Measurements from ENCODE around the gene DNAJC3.
"Not testable (repeated sequence)": the region's sequence is repeated elsewhere in the genome, so short reads cannot be mapped to it uniquely, and the experiment has no call there.

The DNAJC3 gene

DNA sequence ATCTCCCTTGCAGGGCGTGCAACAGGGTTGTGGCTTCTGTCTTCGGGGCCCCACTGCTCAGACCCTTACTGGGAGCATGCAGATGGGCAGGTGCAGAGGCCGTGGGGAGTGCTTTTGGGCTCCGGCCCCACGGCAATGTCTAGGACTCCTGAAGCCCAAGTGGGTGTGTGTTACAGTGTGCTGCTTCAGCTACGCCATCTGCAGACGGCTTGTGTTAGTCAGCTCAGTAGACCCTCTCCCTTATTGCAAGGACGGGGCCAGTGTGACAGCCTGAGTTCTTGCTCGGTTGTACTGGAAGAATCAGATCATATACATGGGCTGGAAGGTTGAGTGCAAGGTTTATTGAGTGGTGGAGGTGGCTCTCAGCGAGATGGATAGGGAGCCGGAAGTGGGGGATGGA lies 39.3 kb downstream of the DNAJC3 start:
- DNase-seq (ENCODE audit: low read depth), result no peak

GRCh38 chr13:95722241-95722640 lies 45.3 kb downstream of the DNAJC3 start:
- DNase-seq (ENCODE audit: low read depth), result no peak

GRCh38 chr13:95723438-95723837 lies 46.5 kb downstream of the DNAJC3 start:
- DNase-seq (ENCODE audit: low read depth), result no peak

DNA sequence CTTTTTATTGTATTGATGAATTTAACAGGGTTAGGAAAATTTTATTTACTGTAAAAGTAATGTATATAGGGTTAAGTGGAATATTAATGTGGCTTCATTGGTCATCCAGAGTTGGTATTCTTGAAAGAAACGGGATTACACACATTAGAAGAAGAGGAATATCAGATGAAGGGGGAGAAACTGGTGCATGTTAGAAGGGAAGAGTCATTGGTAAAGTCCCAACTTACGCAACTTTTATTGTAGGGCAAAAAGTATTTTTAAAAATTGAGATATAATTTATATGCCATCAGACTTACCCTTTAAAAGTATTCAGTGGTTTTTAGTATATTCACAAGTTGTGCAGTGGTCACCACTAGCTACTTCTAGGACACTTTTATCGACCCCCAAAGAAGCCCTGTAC lies 47.3 kb downstream of the DNAJC3 start:
- DNase-seq (ENCODE audit: low read depth), result no peak

DNA sequence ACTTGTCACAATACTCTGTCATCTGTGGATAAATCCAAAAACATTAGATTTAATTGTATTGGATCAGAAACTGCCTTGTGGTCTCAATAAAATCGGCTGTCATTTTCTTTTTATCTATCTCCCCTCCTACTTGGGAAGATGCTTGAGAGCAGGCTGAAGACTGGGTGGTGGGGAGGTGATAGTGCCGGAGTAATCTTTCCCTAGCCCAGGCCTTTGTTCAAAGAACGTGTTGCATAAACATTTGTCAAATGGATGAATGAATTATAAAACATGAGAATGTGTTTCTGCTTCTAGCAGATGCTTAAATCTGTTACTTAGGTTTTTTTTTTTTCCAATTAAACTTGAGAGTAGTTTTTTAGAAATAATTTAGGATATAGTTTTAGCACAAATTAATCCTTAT lies 49.9 kb downstream of the DNAJC3 start:
- no peak for DNase-seq (ENCODE audit: low read depth)

GRCh38 chr13:95728957-95729356 lies 52.0 kb downstream of the DNAJC3 start:
- no peak for DNase-seq (ENCODE audit: low read depth)

DNA sequence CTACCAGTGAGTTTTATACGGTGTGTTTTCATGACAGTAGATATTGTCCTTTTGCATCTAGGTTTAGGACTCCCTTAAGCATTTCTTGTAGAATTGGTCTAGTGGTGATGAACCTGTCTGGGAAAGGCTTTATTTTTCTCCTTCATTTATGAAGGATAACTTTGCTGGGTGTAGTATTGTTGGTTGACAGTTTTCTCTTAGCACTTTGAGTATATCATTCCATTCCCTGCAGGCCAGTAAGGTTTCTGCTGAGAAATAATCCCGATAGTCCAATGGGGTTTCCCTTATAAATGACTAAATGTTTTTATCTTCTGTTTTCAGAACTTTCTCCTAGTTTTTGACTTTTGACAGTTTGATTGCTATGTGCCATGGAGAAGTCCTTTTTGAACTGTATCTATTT lies 57.2 kb downstream of the DNAJC3 start:
- no peak for DNase-seq (ENCODE audit: low read depth)

DNA sequence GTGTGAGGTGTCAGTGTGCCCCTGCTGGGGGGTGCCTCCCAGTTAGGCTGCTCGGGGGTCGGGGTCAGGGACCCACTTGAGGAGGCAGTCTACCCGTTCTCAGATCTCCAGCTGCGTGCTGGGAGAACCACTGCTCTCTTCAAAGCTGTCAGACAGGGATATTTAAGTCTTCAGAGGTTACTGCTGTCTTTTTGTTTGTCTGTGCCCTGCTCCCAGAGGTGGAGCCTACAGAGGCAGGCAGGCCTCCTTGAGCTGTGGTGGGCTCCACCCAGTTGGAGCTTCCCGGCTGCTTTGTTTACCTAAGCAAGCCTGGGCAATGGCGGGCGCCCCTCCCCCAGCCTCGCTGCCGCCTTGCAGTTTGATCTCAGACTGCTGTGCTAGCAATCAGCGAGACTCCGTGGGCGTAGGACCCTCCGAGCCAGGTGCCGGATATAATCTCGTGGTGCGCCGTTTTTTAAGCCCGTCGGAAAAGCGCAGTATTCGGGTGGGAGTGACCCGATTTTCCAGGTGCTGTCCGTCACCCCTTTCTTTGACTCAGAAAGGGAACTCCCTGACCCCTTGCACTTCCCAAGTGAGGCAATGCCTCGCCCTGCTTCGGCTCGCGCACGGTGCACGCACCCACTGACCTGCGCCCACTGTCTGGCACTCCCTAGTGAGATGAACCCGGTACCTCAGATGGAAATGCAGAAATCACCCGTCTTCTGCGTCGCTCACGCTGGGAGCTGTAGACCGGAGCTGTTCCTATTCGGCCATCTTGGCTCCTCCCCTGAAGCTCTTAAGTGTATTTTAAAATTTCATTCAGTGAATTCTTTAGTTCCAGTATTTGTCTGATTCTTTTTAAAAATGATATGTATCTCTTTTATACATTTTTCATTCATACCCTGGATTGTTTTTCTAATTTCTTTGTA lies 63.4 kb downstream of the DNAJC3 start:
- DNase-seq (ENCODE audit: low read depth), result not testable (repeated sequence)

DNA sequence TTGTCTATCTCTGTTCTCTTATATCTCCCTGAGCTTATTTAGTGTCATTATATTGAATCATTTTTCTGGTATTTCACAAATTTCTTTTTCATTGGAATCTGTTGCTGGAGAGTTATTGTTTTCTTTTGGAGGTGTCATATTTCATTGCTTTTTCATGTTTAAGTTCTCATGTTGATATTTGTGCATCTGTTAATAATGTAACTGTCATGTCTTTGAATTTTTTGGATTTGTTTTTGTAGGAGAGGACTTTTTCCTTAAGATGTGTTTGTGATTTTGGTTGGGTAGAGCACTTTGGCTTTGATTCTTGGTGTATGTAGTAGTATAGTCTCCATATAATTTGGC lies 64.0 kb downstream of the DNAJC3 start:
- no peak for DNase-seq (ENCODE audit: low read depth)

GRCh38 chr13:95741584-95742563 lies 64.9 kb downstream of the DNAJC3 start:
- no peak for DNase-seq (ENCODE audit: low read depth)

GRCh38 chr13:95743192-95743591 lies 66.3 kb downstream of the DNAJC3 start:
- no peak for DNase-seq (ENCODE audit: low read depth)

DNA sequence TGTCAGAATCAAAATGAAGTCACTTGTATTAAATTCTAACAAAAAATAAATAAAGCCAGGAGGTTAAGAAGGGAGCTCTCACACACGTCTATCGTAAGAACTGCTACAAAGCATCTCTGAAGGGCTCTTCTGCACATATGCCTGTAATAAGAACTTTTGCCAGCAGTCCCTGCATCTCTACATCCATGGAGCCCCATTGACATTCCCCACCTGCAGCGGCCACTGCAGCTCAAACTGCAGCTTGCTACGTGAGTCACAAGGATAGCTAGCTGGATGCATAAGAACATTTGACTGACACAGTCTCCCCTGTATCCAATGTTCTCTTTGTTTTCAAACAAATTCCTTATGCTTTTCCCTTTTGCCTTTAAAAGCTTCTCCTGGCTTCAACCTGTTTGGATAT lies 68.3 kb downstream of the DNAJC3 start:
- DNase-seq (ENCODE audit: low read depth), result no peak

DNA sequence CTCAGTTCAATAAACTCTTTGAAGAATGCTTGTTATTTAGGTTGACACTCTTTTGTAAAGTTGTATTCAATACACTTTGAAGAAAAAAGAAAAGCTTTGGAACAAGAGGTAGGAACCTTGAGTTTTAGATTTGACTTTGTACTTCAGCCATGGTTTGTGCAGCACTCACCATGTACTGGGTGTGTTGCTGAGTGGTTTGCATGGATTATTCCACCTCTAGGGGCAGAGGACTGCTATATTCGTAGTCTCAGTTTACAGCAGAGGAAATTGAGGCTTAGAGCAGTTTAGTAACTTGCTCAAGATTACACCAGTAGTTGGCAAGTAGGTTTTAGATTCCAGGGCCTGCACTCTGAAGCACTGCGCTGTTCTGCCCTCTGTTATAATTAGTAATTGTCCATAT lies 68.8 kb downstream of the DNAJC3 start:
- no peak for DNase-seq (ENCODE audit: low read depth)

DNA sequence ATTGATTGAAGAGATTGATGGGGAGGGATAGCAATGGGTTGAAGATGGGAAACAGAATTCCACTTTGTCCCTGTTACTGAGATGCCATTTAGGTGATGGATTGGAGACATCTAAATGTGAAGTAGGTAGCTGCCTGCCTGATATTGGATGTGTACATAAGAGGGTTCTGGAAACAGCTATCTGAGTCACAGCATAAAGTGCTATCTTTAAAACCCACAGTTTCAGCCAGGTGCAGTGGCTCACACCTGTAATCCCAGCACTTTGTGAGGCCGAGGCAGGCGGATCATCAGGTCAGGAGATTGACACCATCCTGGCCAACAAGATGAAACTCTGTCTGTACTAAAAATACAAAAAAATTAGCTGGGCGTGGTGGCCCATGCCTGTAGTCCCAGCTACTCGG lies 72.6 kb downstream of the DNAJC3 start:
- DNase-seq (ENCODE audit: low read depth), result no peak

GRCh38 chr13:95752677-95753076 lies 75.7 kb downstream of the DNAJC3 start:
- no peak for DNase-seq (ENCODE audit: low read depth)

DNA sequence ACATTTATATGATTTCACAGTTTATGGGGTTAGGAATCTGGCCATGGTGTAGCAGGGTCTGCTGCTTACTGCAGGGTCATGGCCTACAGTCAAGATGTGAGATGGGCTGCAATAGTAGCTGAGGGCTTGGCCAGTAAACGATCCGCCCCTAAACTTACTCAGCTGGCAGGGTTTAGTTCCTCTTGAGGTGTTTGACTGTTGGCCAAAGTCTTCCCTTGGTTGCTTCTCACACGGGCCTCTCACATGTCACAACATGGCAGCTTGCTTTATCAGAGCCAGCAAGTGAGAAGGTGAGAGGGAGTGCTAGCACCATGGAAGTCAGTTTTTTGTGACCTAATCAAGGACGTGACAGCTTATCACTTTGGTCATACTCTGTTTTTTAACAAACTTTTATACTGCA lies 77.1 kb downstream of the DNAJC3 start:
- no peak for DNase-seq (ENCODE audit: low read depth)

- no peak for DNase-seq (ENCODE audit: low read depth)
Measured at GRCh38 chr13:95756072-95756471, 79.1 kb downstream of the DNAJC3 start.

GRCh38 chr13:95762626-95763025 lies 85.7 kb downstream of the DNAJC3 start:
- DNase-seq (ENCODE audit: low read depth), result not testable (repeated sequence)

- DNase-seq (ENCODE audit: low read depth), result no peak
Measured at GRCh38 chr13:95763601-95764000, 86.7 kb downstream of the DNAJC3 start.

DNA sequence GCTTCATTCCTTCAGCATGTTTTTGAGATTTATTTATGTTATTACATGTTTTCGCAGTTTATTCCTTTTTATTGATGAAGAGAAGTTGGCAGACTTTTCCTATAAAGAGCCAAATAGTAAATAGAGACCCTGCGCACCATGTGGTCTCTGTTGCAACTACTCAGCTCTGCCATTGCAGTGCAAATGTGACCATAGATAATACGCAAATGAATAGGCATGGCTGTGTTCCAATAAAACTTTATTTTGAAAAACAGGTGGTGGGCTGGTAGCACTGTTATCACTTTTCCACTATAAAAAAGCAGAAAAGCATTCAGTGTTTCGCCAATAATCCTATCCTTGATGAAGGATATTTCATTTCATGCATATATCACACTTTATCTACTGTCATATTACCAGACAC lies 95.0 kb downstream of the DNAJC3 start:
- DNase-seq (ENCODE audit: low read depth), result no peak

- DNase-seq (ENCODE audit: low read depth), result no peak
Measured at GRCh38 chr13:95779522-95779921, 102.6 kb downstream of the DNAJC3 start.

- DNase-seq (ENCODE audit: low read depth), result no peak
Measured at GRCh38 chr13:95781016-95781415, 104.1 kb downstream of the DNAJC3 start.

GRCh38 chr13:95781940-95782339 lies 105.0 kb downstream of the DNAJC3 start:
- DNase-seq (ENCODE audit: low read depth), result not testable (repeated sequence)
